NCI-H2196 (cell line): ENCODE data around the gene CENPI.
"Not testable (repeated sequence)": the region's sequence is repeated elsewhere in the genome, so short reads cannot be mapped to it uniquely, and the experiment has no call there.

Experiments
- DNase-seq: peaks from one replicate; lab custom pipeline; 2025; ENCODE audit not compliant: unreplicated experiment; lab: John Stamatoyannopoulos, UW

The CENPI gene

GRCh38 chrX:101097546-101098453 lies at the start of gene CENPI:
TSS of gene CENPI (plus strand) at chrX:101098204. CDS start at chrX:101101071, 2,867 bp downstream.
- DNase-seq: peak; percentile 86

GRCh38 chrX:101051153-101051548 lies 46.9 kb upstream of the CENPI start:
- DNase-seq: no peak

- peak; percentile 66 for DNase-seq
Measured at GRCh38 chrX:101051549-101052302, 46.3 kb upstream of the CENPI start, which contains the start of gene TRMT2B. TSS of gene TRMT2B (minus strand) at chrX:101052111. CDS start at chrX:101042289, 9,822 bp downstream.

- DNase-seq: not testable (repeated sequence)
Measured at GRCh38 chrX:101056551-101056950, 41.5 kb upstream of the CENPI start.

- no peak for DNase-seq
Measured at GRCh38 chrX:101057093-101057714, 40.8 kb upstream of the CENPI start.

- no peak for DNase-seq
Measured at GRCh38 chrX:101062176-101062575, 35.8 kb upstream of the CENPI start.

GRCh38 chrX:101071582-101071981 lies 26.4 kb upstream of the CENPI start:
- DNase-seq: no peak

GRCh38 chrX:101078716-101079598 lies 19.0 kb upstream of the CENPI start, which contains the start of gene TMEM35A:
TSS of gene TMEM35A (plus strand) at chrX:101078879. CDS start at chrX:101079003, 124 bp downstream.
- no peak for DNase-seq

- DNase-seq: no peak
Measured at GRCh38 chrX:101079736-101080270, 18.2 kb upstream of the CENPI start.

GRCh38 chrX:101080326-101081124 lies 17.5 kb upstream of the CENPI start:
- no peak for DNase-seq

GRCh38 chrX:101081231-101081630 lies 16.8 kb upstream of the CENPI start:
- DNase-seq: no peak

- no peak for DNase-seq
Measured at GRCh38 chrX:101091817-101092216, 6.2 kb upstream of the CENPI start.

GRCh38 chrX:101108284-101108683 lies 10.3 kb downstream of the CENPI start:
- no peak for DNase-seq

- no peak for DNase-seq
Measured at GRCh38 chrX:101117701-101118100, 19.7 kb downstream of the CENPI start.

- no peak for DNase-seq
Measured at GRCh38 chrX:101136235-101136634, 38.2 kb downstream of the CENPI start.
